ENCODE data around the gene PDE10A. TPM values are rescaled to one million over a fixed set of nuclear protein-coding genes. Genes with fewer than 3 reads are reported as not detected.
A peak's percentile ranks its signal among the peaks of the same experiment; 100 is the strongest.

Gene PDE10A
- total and polyA plus RNA-seq, 9 of the 15 experiments (the other 6 are each of a cell fraction or from before 2014, with no cell fraction given) = 0.04 TPM; not detected in 8

DNA sequence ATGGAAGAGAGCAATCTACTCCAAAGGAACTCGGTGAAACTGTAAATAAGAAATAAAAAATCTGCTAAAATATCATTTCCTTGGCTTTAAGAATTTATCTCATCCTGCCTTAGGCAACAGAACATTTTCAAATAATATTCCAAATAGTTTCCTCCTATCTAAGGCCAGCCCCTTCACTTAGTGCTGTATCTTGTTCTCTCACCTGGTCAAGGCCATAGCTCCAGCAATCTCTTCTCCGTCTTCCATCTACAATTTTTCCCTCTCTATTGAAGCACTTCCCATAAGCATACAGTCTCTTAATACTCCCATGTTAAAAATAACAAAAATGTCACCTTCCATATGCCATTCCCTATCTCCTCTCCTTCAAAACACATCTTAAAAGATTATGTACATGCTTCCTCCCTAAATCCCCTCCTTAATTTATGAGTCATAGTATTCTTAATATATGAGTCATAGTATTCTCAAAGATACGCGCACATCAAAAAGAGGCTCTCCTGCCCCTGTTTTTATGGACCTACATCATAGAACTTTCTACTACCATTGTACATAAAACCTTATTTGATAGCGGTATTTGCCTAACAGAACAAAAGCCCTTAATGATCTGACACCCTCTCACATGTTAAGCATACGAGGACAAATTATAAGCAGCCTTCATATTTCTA is 146.9 kb downstream of the PDE10A start:
- BruUV-seq (replicated peaks) = no TSS peak
- Histone ChIP-seq H3K9me3 (replicated peaks; ENCODE audit: control insufficient read depth, insufficient read depth, low read depth, low read length) (no peaks in the 10 kb centered on the region), H2AFZ (ENCODE audit: low read depth, low read length) (no peak overlapping the region), H3K4me2 (ENCODE audit: insufficient read depth, low read length) (no peak overlapping the region), H3K27me3 (ENCODE audit: control insufficient read depth in 2 of 2, insufficient read depth in 2 of 2, low read length in 2 of 2) (no peaks in the 10 kb centered on the region), H4K20me1 (replicated peaks; ENCODE audit: control insufficient read depth, insufficient read depth, low read length) (no peaks in the 10 kb centered on the region), H3K9me1 (ENCODE audit: control insufficient read depth, insufficient read depth, low read length) (no peaks in the 10 kb centered on the region), H3K36me3 (ENCODE audit: control insufficient read depth, insufficient read depth, low read length) (no peaks in the 10 kb centered on the region), H3K4me3 (no peak overlapping the region), H3K4me1 (replicated peaks in 1 of 2; ENCODE audit: control insufficient read depth in 2 of 2, insufficient read depth in 2 of 2, low read length in 2 of 2) (no peaks in the 10 kb centered on the region), H3K9ac (ENCODE audit: insufficient read depth in 1 of 2, low read depth in 2 of 2, low read length in 2 of 2) (no peak overlapping the region), H3K79me2 (ENCODE audit: control insufficient read depth, insufficient read depth, low read length) (no peaks in the 10 kb centered on the region), H3K27ac (ENCODE audit: extremely low read depth, low read depth, low read length) (no peak overlapping the region)
- 5% methylated on average over 6 of the region's 6 CpGs for WGBS (ENCODE audit: insufficient coverage, low coverage, missing lambda C conversion rate)
- FAIRE-seq (no peak), DNase-seq (ENCODE audit: extremely low read depth in 1 of 4, low spot score in 3 of 4) (no peak), ATAC-seq (no peak)
- in situ Hi-C loops (cut with MboI) = no loop called here
- intact Hi-C loops (cut with micrococcal nuclease) = no loop called here
- CTCF ChIA-PET (ENCODE audit: low intra/inter-chr PET ratio) = no interaction called here
- TF ChIP-seq, protein P1, sequence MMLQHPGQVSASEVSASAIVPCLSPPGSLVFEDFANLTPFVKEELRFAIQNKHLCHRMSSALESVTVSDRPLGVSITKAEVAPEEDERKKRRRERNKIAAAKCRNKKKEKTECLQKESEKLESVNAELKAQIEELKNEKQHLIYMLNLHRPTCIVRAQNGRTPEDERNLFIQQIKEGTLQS (IDR thresholded peaks at IDR 0.05) = 0 out of 2 replicates have a peak, but pooled peaks have one; percentile 13
- TF ChIP-seq, protein P1 (CRISPR knock-in tag; conservative IDR thresholded peaks at IDR 0.05) = no peak
- 0 out of 2 replicates have a peak, but pooled peaks have one; percentile 20 for TF ChIP-seq JUNB (CRISPR knock-in tag; conservative IDR thresholded peaks at IDR 0.05)
- TF ChIP-seq STAT5A (IDR thresholded peaks at IDR 0.05; ENCODE audit: borderline replicate concordance, low read length) = no peak
- POLR2A ChIA-PET = no interaction called here

DNA sequence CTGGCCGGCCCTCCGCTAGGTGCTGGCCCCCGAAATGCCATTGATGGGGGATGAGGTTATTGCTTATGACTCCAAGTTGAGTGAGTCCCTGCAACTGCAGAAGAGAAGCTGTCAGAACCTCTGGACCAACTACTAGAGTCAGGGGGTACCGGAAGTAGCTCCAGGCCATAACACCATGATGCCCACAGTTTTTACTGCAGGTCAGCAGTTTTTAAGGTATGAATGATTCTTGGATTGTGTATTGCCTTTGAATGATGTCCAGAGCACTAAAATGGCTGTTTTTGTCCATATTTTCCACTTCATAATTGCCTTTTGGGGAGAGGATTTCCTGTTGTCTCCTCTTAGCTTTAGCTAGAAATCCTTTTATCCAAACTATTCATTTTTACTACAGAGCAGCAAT is 148.4 kb downstream of the PDE10A start:
- in situ Hi-C loops (cut with MboI) (no loop called here), intact Hi-C loops (cut with micrococcal nuclease) (no loop called here)
- FAIRE-seq (no peak), DNase-seq (ENCODE audit: extremely low read depth in 1 of 4, low spot score in 3 of 4) (no peak), ATAC-seq (no peak)
- H4K20me1 ChIP-seq (replicated peaks; ENCODE audit: control insufficient read depth, insufficient read depth, low read length) = no peaks in the 10 kb centered on the region
- ChIA-PET CTCF (ENCODE audit: low intra/inter-chr PET ratio) (no interaction called here), POLR2A (no interaction called here)
- no peak overlapping the region for H3K4me2 ChIP-seq (ENCODE audit: insufficient read depth, low read length)
- H3K9me3 ChIP-seq (replicated peaks; ENCODE audit: control insufficient read depth, insufficient read depth, low read depth, low read length) = no peaks in the 10 kb centered on the region
- no peak overlapping the region for H2AFZ ChIP-seq (ENCODE audit: low read depth, low read length)
- no peak overlapping the region for H3K27ac ChIP-seq (ENCODE audit: extremely low read depth, low read depth, low read length)
- no peaks in the 10 kb centered on the region for H3K4me1 ChIP-seq (replicated peaks in 1 of 2; ENCODE audit: control insufficient read depth in 2 of 2, insufficient read depth in 2 of 2, low read length in 2 of 2)
- no peaks in the 10 kb centered on the region for H3K27me3 ChIP-seq (ENCODE audit: control insufficient read depth in 2 of 2, insufficient read depth in 2 of 2, low read length in 2 of 2)
- no peaks in the 10 kb centered on the region for H3K9me1 ChIP-seq (ENCODE audit: control insufficient read depth, insufficient read depth, low read length)
- no peak overlapping the region for H3K4me3 ChIP-seq
- no TSS peak for BruUV-seq (replicated peaks)
- H3K9ac ChIP-seq (ENCODE audit: insufficient read depth in 1 of 2, low read depth in 2 of 2, low read length in 2 of 2) = no peak overlapping the region
- H3K36me3 ChIP-seq (ENCODE audit: control insufficient read depth, insufficient read depth, low read length) = no peaks in the 10 kb centered on the region
- 0% methylated on average over 4 of the region's 4 CpGs for WGBS (ENCODE audit: insufficient coverage, low coverage, missing lambda C conversion rate)
- no peaks in the 10 kb centered on the region for H3K79me2 ChIP-seq (ENCODE audit: control insufficient read depth, insufficient read depth, low read length)
- no peak for TF ChIP-seq MEF2D (tag; conservative IDR thresholded peaks at IDR 0.05; ENCODE audit: low read depth)
- TF ChIP-seq SMC3 (conservative IDR thresholded peaks at IDR 0.05; ENCODE audit: insufficient read depth, low read depth, low read length) = no peak
- TF ChIP-seq SREBF2 (CRISPR knock-in tag; IDR thresholded peaks at IDR 0.05) = no peak
- TF ChIP-seq, protein P2, sequence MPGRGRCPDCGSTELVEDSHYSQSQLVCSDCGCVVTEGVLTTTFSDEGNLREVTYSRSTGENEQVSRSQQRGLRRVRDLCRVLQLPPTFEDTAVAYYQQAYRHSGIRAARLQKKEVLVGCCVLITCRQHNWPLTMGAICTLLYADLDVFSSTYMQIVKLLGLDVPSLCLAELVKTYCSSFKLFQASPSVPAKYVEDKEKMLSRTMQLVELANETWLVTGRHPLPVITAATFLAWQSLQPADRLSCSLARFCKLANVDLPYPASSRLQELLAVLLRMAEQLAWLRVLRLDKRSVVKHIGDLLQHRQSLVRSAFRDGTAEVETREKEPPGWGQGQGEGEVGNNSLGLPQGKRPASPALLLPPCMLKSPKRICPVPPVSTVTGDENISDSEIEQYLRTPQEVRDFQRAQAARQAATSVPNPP (IDR thresholded peaks at IDR 0.05; ENCODE audit: borderline replicate concordance, insufficient read depth, insufficient read length) = no peak
- TF ChIP-seq MAFK (IDR thresholded peaks at IDR 0.05; ENCODE audit: low read length) = 0 out of 2 replicates have a peak, but pooled peaks have one; percentile 26
- 0 out of 2 replicates have a peak, but pooled peaks have one; percentile 2 for TF ChIP-seq MAFF (IDR thresholded peaks at IDR 0.05; ENCODE audit: low read length)
